ENCODE results near the gene ASB18. TPM values are rescaled to one million over a fixed set of nuclear protein-coding genes. Genes with fewer than 3 reads are reported as not detected.

Gene ASB18
- total RNA-seq, 1 donor from 2014 or later, result not detected

DNA sequence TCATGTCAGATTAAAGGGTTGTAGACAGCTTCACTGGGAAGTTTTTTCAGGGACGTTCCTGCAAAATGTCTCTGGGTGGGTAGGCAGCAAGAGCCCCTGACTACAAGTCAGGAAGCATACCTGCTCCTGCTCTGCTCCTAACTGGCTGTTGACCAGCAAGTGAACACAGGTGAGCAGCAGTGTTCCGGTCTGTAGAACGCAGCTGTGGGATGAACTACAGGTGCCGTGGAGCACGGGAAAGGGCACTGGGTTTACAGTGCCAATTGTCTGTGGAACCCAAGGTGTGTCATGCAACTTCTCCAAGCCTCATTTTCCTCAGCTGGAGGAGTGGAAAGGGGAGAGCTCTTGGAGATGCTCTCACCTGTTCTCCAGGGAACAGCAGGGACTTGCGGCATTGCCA is 6.6 kb downstream of the ASB18 start:
- no peaks in the 10 kb centered on the region for H3K9me3 Mint-ChIP-seq (ENCODE audit: unreplicated experiment)
- H3K27me3 Mint-ChIP-seq (ENCODE audit: unreplicated experiment), result no peaks in the 10 kb centered on the region
- TF ChIP-seq, protein P1, sequence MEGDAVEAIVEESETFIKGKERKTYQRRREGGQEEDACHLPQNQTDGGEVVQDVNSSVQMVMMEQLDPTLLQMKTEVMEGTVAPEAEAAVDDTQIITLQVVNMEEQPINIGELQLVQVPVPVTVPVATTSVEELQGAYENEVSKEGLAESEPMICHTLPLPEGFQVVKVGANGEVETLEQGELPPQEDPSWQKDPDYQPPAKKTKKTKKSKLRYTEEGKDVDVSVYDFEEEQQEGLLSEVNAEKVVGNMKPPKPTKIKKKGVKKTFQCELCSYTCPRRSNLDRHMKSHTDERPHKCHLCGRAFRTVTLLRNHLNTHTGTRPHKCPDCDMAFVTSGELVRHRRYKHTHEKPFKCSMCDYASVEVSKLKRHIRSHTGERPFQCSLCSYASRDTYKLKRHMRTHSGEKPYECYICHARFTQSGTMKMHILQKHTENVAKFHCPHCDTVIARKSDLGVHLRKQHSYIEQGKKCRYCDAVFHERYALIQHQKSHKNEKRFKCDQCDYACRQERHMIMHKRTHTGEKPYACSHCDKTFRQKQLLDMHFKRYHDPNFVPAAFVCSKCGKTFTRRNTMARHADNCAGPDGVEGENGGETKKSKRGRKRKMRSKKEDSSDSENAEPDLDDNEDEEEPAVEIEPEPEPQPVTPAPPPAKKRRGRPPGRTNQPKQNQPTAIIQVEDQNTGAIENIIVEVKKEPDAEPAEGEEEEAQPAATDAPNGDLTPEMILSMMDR (IDR thresholded peaks at IDR 0.05), result no peak

DNA sequence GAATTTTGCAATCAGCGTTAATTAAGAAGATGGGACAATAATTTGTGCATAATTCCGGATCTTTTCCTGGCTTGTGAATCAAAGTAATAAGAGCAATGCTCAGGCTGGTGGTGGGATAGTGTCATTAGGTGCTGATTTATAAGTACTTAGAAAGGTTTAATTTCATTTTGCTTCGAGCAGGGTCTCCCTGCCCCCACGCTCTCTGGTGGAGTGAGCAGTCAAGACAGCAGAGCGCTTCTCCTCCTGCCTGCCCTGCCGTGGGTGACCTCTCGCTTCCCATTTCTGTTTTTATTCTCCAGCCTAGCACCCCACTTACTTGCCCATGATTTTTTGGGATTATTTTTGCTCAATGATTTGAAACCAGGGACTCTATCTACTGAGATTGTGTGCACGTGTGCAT is 7.1 kb downstream of the ASB18 start:
- no peaks in the 10 kb centered on the region for H3K9me3 Mint-ChIP-seq (ENCODE audit: unreplicated experiment)
- H3K36me3 Mint-ChIP-seq (ENCODE audit: unreplicated experiment), result peaks cover 16% of the 10 kb centered on the region
- no peaks in the 10 kb centered on the region for H3K27me3 Mint-ChIP-seq (ENCODE audit: unreplicated experiment)
- no peak overlapping the region for H3K4me3 Mint-ChIP-seq (ENCODE audit: unreplicated experiment)
- TF ChIP-seq, protein P1 (IDR thresholded peaks at IDR 0.05), result no peak
- peak; percentile 63 for DNase-seq (ENCODE audit: extremely low spot score, unreplicated experiment)
- H3K27ac Mint-ChIP-seq (ENCODE audit: unreplicated experiment), result no peak overlapping the region
- H3K4me1 Mint-ChIP-seq (ENCODE audit: unreplicated experiment), result no peaks in the 10 kb centered on the region

More for the DNA sequence above, 6.6 kb downstream of the ASB18 start:
- no peak overlapping the region for H3K27ac Mint-ChIP-seq (ENCODE audit: unreplicated experiment)
- no peaks in the 10 kb centered on the region for H3K4me1 Mint-ChIP-seq (ENCODE audit: unreplicated experiment)
- peaks cover 16% of the 10 kb centered on the region for H3K36me3 Mint-ChIP-seq (ENCODE audit: unreplicated experiment)
- no peak overlapping the region for H3K4me3 Mint-ChIP-seq (ENCODE audit: unreplicated experiment)
- DNase-seq (ENCODE audit: extremely low spot score, unreplicated experiment), result peak; percentile 60

DNA sequence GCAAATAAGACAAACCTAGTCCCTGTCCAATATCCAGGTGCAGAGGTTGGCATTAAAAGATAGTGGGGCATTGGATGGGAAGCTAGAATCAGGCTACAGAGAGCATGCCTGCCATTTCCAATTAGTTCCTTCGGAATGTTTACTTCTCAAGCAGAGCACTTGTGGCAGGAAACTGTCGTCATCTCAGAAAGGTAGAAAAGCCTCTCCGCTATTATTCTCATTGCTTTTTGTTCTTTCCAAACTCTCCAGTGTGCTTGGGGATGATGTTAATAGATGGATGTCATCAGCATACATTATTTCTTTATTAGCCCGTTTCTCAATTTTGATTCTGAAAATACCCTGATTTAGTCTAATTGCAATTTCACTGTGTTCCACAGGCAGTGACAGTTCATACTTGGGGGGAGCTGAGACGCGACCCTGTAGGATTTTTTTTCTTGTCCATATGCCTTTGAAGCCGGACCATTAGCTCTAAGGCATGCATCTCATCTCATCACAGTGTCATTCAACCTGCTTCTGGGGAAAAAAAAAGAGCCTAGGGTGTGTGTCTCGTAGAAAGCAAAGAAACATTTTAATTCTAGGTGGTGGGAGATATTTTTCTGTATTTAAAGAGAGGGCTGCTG is 7.7 kb downstream of the ASB18 start:
- no peak overlapping the region for H3K4me3 Mint-ChIP-seq (ENCODE audit: unreplicated experiment)
- no peaks in the 10 kb centered on the region for H3K9me3 Mint-ChIP-seq (ENCODE audit: unreplicated experiment)
- no peak overlapping the region for H3K27ac Mint-ChIP-seq (ENCODE audit: unreplicated experiment)
- no peaks in the 10 kb centered on the region for H3K4me1 Mint-ChIP-seq (ENCODE audit: unreplicated experiment)
- no peak for DNase-seq (ENCODE audit: extremely low spot score, unreplicated experiment)
- H3K27me3 Mint-ChIP-seq (ENCODE audit: unreplicated experiment), result no peaks in the 10 kb centered on the region
- H3K36me3 Mint-ChIP-seq (ENCODE audit: unreplicated experiment), result peaks cover 16% of the 10 kb centered on the region
- TF ChIP-seq, protein P1 (IDR thresholded peaks at IDR 0.05), result no peak

DNA sequence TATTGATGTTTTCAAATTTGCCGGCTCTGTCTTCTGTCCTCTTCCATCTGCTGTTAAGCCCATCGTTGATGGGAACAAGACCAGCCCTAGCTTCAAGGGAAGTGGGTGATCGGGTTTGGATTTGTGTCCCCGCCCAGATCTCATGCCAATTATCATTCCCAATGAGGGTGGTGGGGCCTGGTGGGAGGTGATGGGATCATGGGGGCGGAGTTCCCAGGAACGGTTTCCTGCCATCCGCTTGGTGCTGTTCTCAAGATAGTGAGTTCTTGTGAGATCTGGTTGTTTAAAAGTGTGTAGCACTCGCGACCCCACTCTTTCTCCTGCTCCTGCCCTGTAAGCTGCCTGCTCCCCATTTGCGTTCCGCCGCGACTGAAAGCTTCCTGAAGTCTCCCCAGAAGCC is 9.5 kb downstream of the ASB18 start:
- Mint-ChIP-seq H3K9me3 (ENCODE audit: unreplicated experiment) (no peaks in the 10 kb centered on the region), H3K36me3 (ENCODE audit: unreplicated experiment) (peaks cover 8% of the 10 kb centered on the region), H3K4me1 (ENCODE audit: unreplicated experiment) (no peaks in the 10 kb centered on the region), H3K4me3 (ENCODE audit: unreplicated experiment) (no peak overlapping the region), H3K27ac (ENCODE audit: unreplicated experiment) (no peak overlapping the region), H3K27me3 (ENCODE audit: unreplicated experiment) (no peaks in the 10 kb centered on the region)
- TF ChIP-seq, protein P1 (IDR thresholded peaks at IDR 0.05), result no peak
- DNase-seq (ENCODE audit: extremely low spot score, unreplicated experiment), result peak; percentile 63

DNA sequence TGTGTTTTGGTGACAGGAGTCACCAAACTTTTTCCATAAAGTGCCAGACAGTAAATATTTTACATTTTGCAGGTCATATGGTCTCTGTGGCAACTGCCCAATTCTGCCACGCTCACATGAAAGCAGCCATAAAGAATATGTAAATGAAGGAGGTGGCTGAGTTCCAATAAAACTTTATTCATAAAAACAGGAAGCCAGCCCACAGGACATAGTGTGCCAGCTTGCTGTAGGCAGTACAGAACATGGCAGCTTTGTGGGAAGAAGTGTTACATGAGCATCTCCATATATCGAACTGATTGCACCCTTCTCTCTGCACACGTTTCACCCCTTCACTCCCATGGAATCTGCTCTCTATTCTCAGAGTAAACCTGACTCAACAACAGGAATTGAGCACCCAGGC is 10.2 kb downstream of the ASB18 start:
- peaks cover 8% of the 10 kb centered on the region for H3K36me3 Mint-ChIP-seq (ENCODE audit: unreplicated experiment)
- TF ChIP-seq, protein P1 (IDR thresholded peaks at IDR 0.05), result no peak
- DNase-seq (ENCODE audit: extremely low spot score, unreplicated experiment), result no peak
- no peak overlapping the region for H3K27ac Mint-ChIP-seq (ENCODE audit: unreplicated experiment)
- no peaks in the 10 kb centered on the region for H3K9me3 Mint-ChIP-seq (ENCODE audit: unreplicated experiment)
- H3K4me3 Mint-ChIP-seq (ENCODE audit: unreplicated experiment), result no peak overlapping the region
- no peaks in the 10 kb centered on the region for H3K27me3 Mint-ChIP-seq (ENCODE audit: unreplicated experiment)
- no peaks in the 10 kb centered on the region for H3K4me1 Mint-ChIP-seq (ENCODE audit: unreplicated experiment)
